ENCODE results near the gene CCDC194. TPM values are rescaled to one million over a fixed set of nuclear protein-coding genes. Genes with fewer than 3 reads are reported as not detected.
A peak's percentile ranks its signal among the peaks of the same experiment; 100 is the strongest.

CCDC194 gene
- total RNA-seq, 1 donor from 2014 or later = 2.6 TPM

DNA sequence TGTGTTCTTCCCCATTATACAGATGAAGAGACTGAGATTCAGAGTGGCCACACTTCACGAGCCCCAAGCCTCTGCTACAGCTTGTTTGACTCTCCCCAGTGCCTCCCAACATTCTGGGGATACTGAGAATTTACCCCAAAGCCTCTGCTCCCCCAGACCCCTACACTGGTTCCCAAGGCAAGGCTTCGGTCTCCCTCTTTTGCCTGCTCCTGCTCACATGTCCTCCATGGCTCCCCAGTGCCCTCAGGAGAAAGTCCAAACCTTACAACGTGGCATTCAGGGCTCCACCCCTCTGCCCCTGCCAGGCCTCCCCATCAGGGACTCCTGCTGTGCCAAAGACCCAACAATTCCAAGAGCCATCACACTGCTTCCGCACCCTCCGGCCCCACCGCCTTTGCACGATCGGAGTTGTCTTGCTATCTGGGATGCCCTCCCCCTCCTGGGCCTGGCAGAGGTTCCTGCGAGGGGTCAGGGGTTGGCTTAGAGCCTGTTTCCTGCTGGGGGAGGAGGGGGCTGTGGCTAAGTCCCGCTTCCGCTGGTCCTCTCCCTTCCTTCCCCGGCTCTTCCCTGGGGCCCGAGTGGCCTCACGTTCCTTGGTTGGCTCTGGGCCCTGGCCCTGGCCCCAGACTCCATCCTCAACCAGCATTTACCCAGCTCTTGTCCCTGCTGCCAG is 41.3 kb downstream of the CCDC194 start:
- intact Hi-C loops (cut with micrococcal nuclease) = no loop called here
- Mint-ChIP-seq H3K27me3 (ENCODE audit: insufficient read depth) (peaks cover 15% of the 10 kb centered on the region), H3K4me3 (no peak overlapping the region), H3K4me1 (ENCODE audit: low read depth) (peaks cover 5% of the 10 kb centered on the region), H3K27ac (no peak overlapping the region), H3K36me3 (ENCODE audit: low read depth) (no peaks in the 10 kb centered on the region), H3K9me3 (no peaks in the 10 kb centered on the region)
- DNase-seq (ENCODE audit: low spot score) = no peak

DNA sequence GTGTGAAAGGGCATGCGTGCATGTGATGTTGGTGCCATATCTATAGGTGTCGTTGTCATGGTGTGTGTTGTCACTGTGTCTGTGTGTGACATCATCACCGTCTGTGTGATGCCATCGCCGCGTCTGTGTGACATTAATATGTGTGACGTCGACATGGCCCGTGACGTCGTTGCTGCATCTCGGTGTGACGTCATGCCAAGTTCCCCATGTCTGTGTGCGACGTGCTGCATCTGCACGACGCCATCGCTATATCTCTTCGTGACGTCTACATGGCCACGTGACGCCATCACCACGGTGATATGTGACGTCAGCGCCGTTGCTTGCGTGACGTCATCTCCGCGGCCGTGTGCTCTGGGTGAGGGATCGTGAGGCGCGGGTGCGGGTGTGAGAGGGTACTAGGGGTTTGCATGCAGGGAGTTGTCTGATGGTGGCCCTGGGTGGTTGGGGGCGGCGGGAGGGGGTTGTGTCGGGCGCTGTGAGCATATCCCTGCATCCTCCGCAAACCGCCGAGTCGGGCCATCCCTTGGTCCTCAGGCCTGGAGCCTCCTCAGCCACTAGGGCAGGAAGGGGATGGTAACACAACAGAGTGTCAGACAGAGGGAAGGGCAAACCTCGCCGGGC is 42.1 kb downstream of the CCDC194 start:
- no peak overlapping the region for H3K4me3 Mint-ChIP-seq
- peaks cover 5% of the 10 kb centered on the region for H3K4me1 Mint-ChIP-seq (ENCODE audit: low read depth)
- no peaks in the 10 kb centered on the region for H3K9me3 Mint-ChIP-seq
- H3K27me3 Mint-ChIP-seq (ENCODE audit: insufficient read depth) = peaks cover 17% of the 10 kb centered on the region
- intact Hi-C loops (cut with micrococcal nuclease) = no loop called here
- no peak for DNase-seq (ENCODE audit: low spot score)
- no peak overlapping the region for H3K27ac Mint-ChIP-seq
- no peaks in the 10 kb centered on the region for H3K36me3 Mint-ChIP-seq (ENCODE audit: low read depth)

DNA sequence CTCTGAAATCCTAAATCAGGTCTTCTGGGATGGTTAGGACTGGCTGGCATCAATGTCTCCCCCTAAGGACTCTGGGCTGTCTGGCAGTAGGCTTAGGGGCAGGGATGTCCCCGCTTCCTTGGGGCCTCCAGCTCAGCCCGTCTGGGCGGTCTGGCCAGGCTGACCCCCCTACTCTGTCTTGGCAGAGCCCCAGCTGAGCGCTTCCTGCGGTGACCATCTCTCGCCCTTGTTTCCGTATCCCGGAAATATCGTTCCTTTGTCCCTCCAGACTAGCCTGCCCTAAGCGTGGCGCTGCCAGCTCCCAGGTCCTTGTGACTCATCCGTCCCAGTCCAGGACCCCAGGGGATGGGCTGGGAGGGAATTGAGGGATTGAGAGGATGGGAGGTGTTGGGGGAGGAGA is 45.3 kb downstream of the CCDC194 start:
- Mint-ChIP-seq H3K27me3 (ENCODE audit: insufficient read depth) (peaks cover 17% of the 10 kb centered on the region), H3K4me3 (no peak overlapping the region), H3K27ac (no peak overlapping the region), H3K9me3 (no peaks in the 10 kb centered on the region), H3K36me3 (ENCODE audit: low read depth) (no peaks in the 10 kb centered on the region), H3K4me1 (ENCODE audit: low read depth) (peaks cover 14% of the 10 kb centered on the region)
- DNase-seq (ENCODE audit: low spot score) = no peak
- intact Hi-C loops (cut with micrococcal nuclease) = no loop called here

DNA sequence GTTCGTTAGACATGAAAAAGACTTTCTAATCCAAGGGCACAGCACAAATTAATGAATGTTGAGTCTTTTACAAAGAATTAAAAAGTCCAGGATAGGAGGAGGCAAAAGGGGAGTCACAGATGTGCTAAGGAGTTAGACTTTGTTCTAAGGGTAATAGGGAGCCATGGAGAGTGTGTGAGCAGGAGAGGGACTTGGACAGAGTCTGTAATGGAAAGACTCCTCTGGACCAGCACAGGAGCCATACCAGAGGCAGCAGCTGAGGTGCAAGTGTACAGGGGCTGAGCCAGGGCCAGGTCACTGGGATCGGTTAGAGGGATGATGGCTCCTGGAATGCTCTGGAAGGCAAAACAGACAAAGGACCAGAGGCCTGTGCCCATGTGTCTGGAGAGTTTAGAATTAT is 46.1 kb downstream of the CCDC194 start:
- Mint-ChIP-seq H3K9me3 (no peaks in the 10 kb centered on the region), H3K27me3 (ENCODE audit: insufficient read depth) (peaks cover 14% of the 10 kb centered on the region), H3K4me1 (ENCODE audit: low read depth) (peaks cover 14% of the 10 kb centered on the region), H3K27ac (no peak overlapping the region), H3K36me3 (ENCODE audit: low read depth) (no peaks in the 10 kb centered on the region), H3K4me3 (no peak overlapping the region)
- no peak for DNase-seq (ENCODE audit: low spot score)
- intact Hi-C loops (cut with micrococcal nuclease) = no loop called here

DNA sequence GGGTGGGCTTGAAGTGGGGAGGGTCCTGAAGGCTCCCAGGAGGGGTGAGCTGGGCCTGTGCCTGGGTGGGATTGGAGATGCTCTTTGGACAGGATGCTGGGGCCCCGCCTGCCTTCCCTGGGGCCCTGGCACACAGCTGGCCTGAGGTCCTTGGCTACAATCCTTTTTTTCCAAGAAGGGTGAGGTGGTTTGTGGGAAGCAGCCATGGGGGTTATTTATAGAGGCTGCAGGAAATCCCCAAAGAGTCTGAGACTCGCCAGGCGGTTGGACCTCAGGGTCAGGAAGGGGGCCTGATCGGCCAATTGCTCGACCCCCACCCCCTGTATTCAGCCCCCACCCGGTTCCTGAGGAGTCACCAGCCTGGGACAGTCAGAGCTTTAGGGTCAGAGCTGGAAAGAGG is 46.6 kb downstream of the CCDC194 start:
- intact Hi-C loops (cut with micrococcal nuclease) = no loop called here
- Mint-ChIP-seq H3K27me3 (ENCODE audit: insufficient read depth) (peaks cover 14% of the 10 kb centered on the region), H3K4me1 (ENCODE audit: low read depth) (peaks cover 14% of the 10 kb centered on the region), H3K27ac (no peak overlapping the region), H3K36me3 (ENCODE audit: low read depth) (no peaks in the 10 kb centered on the region), H3K9me3 (no peaks in the 10 kb centered on the region), H3K4me3 (no peak overlapping the region)
- no peak for DNase-seq (ENCODE audit: low spot score)

DNA sequence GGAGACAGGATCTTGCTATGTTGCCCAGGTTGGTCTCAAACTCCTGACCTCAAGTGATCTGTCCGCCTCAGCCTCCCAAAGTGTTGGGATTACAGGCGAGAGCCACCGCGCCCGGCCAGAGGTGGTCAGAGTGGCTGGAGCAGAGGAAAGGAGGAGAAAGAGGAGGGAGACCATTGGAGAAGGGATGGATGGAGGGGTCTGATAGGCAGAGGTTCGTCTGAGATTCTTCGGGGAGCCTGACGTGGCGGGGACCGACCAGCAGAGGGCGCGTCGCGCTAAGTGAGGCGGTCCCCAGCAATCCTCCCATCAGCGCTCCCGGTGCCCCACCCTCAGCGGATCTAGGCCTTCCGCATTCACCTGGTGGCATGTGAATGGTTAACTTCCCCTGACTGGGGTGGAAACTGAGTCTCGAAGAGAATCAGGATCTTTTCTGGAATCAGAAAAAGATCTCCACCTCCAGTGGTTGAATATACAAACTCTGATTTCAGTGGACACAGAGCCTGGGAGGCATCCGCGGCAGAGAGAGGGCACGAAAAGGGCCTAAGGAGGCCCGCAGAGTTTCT is 47.8 kb downstream of the CCDC194 start:
- peaks cover 9% of the 10 kb centered on the region for H3K4me1 Mint-ChIP-seq (ENCODE audit: low read depth)
- DNase-seq (ENCODE audit: low spot score) = peak; percentile 71
- H3K9me3 Mint-ChIP-seq = no peaks in the 10 kb centered on the region
- intact Hi-C loops (cut with micrococcal nuclease) = loop anchor here (1.0 kb wide), 3 partner anchors 40 to 120 kb away; no protein-coding TSS in a partner anchor
- H3K27ac Mint-ChIP-seq = no peak overlapping the region
- H3K27me3 Mint-ChIP-seq (ENCODE audit: insufficient read depth) = peaks cover 9% of the 10 kb centered on the region
- H3K4me3 Mint-ChIP-seq = no peak overlapping the region
- no peaks in the 10 kb centered on the region for H3K36me3 Mint-ChIP-seq (ENCODE audit: low read depth)

DNA sequence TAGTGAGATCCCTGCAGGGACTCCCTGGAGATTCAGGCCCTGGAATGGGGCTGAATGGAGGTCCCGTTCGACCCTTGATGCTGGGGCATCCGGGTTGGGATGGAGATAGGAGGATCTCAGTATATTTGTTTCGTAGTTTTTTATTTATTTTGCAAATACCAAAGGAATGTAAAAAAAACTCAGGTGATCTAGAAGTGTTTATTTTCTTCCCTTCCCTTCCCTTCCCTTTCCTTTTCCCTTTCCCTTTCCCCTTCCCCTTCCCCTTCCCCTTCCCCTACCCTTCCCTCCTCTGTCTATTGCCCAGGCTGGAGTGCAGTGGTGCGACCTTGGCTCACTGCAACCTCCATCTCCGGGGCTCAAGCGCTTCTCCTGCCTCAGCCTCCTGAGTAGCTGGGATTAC is 52.2 kb downstream of the CCDC194 start:
- Mint-ChIP-seq H3K36me3 (ENCODE audit: low read depth) (peaks cover 2% of the 10 kb centered on the region), H3K4me1 (ENCODE audit: low read depth) (peaks cover 9% of the 10 kb centered on the region), H3K27me3 (ENCODE audit: insufficient read depth) (no peaks in the 10 kb centered on the region), H3K27ac (no peak overlapping the region), H3K4me3 (no peak overlapping the region), H3K9me3 (no peaks in the 10 kb centered on the region)
- intact Hi-C loops (cut with micrococcal nuclease) = no loop called here
- no peak for DNase-seq (ENCODE audit: low spot score)

DNA sequence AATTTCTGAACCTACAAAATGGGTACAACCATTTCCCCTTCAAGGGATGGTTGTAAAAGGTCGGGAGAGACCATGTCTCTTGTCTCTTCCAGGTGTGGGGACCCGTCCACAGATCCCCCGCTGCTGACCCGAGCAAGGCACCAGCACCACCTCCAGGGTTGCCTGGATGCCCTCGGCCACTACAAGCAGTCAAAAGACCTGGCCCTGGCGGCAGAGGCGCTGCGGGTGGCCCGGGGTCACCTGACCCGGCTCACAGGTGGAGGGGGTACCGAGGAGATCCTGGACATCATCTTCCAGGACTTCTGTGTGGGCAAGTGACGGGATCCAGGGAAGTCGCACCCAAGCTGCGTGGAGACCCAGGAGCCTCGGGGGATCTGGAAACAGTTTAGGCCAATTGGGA is 52.6 kb downstream of the CCDC194 start:
- Mint-ChIP-seq H3K36me3 (ENCODE audit: low read depth) (peaks cover 2% of the 10 kb centered on the region), H3K27me3 (ENCODE audit: insufficient read depth) (no peaks in the 10 kb centered on the region), H3K4me3 (peak overlapping the region; percentile 15), H3K4me1 (ENCODE audit: low read depth) (peaks cover 6% of the 10 kb centered on the region), H3K27ac (no peak overlapping the region), H3K9me3 (no peaks in the 10 kb centered on the region)
- intact Hi-C loops (cut with micrococcal nuclease) = no loop called here
- DNase-seq (ENCODE audit: low spot score) = no peak

DNA sequence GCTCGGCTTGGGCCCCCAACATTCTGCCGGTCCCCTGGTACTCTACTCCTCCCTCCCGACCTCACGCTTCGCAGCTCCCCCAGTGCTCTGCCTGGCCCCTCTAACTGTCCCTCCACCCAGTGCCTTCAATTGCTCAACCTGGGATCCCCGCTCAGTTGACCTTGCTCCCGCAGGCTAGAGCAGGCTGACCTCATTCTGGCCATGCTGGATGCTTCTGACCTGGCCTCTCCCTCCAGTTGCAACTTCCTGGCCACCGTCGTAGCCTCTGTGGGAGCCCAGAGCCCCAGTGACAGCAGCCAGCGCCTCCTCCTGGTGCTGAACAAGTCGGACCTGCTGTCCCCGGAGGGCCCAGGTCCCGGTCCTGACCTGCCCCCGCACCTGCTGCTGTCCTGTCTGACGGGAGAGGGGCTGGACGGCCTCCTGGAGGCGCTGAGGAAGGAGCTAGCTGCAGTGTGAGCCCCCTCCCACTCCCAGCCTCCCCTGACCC is 53.1 kb downstream of the CCDC194 start:
- H3K9me3 Mint-ChIP-seq = no peaks in the 10 kb centered on the region
- intact Hi-C loops (cut with micrococcal nuclease) = no loop called here
- H3K27me3 Mint-ChIP-seq (ENCODE audit: insufficient read depth) = no peaks in the 10 kb centered on the region
- peaks cover under 1% of the 10 kb centered on the region for H3K4me1 Mint-ChIP-seq (ENCODE audit: low read depth)
- no peak overlapping the region for H3K27ac Mint-ChIP-seq
- H3K36me3 Mint-ChIP-seq (ENCODE audit: low read depth) = peaks cover 2% of the 10 kb centered on the region
- H3K4me3 Mint-ChIP-seq = no peak overlapping the region
- no peak for DNase-seq (ENCODE audit: low spot score)

Other genes starting within 250 kb of the CCDC194 start
- 34.6 and 36.0 TPM in 2 replicates for gene USE1, start 178.8 kb downstream of the CCDC194 start, total RNA-seq
- gene OCEL1, start 168.0 kb downstream of the CCDC194 start, total RNA-seq = 17.0 and 19.6 TPM in 2 replicates
- 14.3 and 14.4 TPM in 2 replicates for gene NR2F6, start 148.3 kb downstream of the CCDC194 start, total RNA-seq
- 0.10 and 0.26 TPM in 2 replicates for gene USHBP1, start 129.5 kb downstream of the CCDC194 start, total RNA-seq
- 114 and 120 TPM in 2 replicates for gene BABAM1, start 126.8 kb downstream of the CCDC194 start, total RNA-seq
- gene ANKLE1, start 112.3 kb downstream of the CCDC194 start, total RNA-seq = 13.4 and 13.8 TPM in 2 replicates
- gene ABHD8, start 90.8 kb downstream of the CCDC194 start, total RNA-seq = 8.8 and 9.0 TPM in 2 replicates
- gene MRPL34, start 88.3 kb downstream of the CCDC194 start, total RNA-seq = 108 and 118 TPM in 2 replicates
- gene DDA1, start 84.6 kb downstream of the CCDC194 start, total RNA-seq = 45.3 and 50.2 TPM in 2 replicates
- gene ANO8, start 59.3 kb downstream of the CCDC194 start, total RNA-seq = 6.6 and 7.4 TPM in 2 replicates
- 64.2 and 72.0 TPM in 2 replicates for gene GTPBP3, start 56.6 kb downstream of the CCDC194 start, total RNA-seq
- 0.08 TPM in 1 of 2 replicates, not detected in the other for gene PLVAP, start 16.9 kb downstream of the CCDC194 start, total RNA-seq
- gene BST2, start 11.4 kb upstream of the CCDC194 start, total RNA-seq = 146 and 148 TPM in 2 replicates
- 40.8 and 42.7 TPM in 2 replicates for gene MVB12A, start 25.9 kb upstream of the CCDC194 start, total RNA-seq
- not detected in 2 replicates for gene TMEM221, start 54.5 kb upstream of the CCDC194 start, total RNA-seq
- gene NXNL1, start 66.7 kb upstream of the CCDC194 start, total RNA-seq = not detected in 2 replicates
- gene SLC27A1, start 76.3 kb upstream of the CCDC194 start, total RNA-seq = 1.7 and 2.0 TPM in 2 replicates
- gene PGLS, start 117.5 kb upstream of the CCDC194 start, total RNA-seq = 58.9 and 61.3 TPM in 2 replicates
- gene COLGALT1, start 161.5 kb upstream of the CCDC194 start, total RNA-seq = 115 and 117 TPM in 2 replicates

Measured in activated T-helper 1 cell treated with anti-CD3 and anti-CD28 coated beads, Interleukin-12 subunit alpha, Interleukin-12 subunit beta, Interleukin-2, Interleukin-4 antibody, amounts not matched to agents 30 ng/mL and 10 ng/mL and 1 ng/mL, durations not matched to agents 14 hours and 24 hours and 36 hours (primary cell).